Measurements from ENCODE around the gene POC5.
A peak's percentile ranks its signal among the peaks of the same experiment; 100 is the strongest.
"Not testable (repeated sequence)": the region's sequence is repeated elsewhere in the genome, so short reads cannot be mapped to it uniquely, and the experiment has no call there.

Gene POC5

GRCh38 chr5:75710637-75711036 lies 6.6 kb downstream of the POC5 start:
- no peak for DNase-seq

DNA sequence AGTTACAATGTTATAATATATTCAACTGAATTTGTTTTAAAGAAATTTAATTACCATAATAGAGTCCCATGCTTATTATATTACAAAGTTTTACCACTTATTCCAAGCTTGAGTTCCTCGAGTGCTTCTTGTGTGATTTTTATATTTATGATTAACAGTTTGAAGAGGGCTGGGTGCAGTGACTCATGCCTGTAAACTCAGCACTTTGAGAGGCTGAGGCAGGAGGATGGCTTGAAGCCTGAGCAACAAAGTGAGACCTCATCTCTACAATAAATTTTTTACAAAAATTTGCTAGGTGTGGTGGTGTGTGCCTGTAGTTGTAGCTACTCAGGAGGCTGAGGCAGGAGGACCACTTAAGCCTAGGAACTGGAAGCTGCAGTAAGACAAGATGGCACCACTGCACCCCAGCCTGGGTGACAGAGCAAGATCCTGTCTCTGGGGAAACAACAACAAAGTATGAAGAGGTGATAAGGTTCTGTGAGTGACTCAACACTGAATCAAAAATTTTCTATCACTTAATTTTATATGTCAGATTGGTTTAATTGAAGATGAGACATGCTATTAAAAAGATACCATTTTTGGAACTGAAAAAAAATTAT lies 9.2 kb downstream of the POC5 start:
- no peak for DNase-seq
- in situ Hi-C loops (cut with MboI; ENCODE audit: low pct_unique_long_range_greater_than_20kb, low sequenced_read_pairs), result no loop called here

More at GRCh38 chr5:75710637-75711036, 6.6 kb downstream of the POC5 start:
- in situ Hi-C loops (cut with MboI; ENCODE audit: low pct_unique_long_range_greater_than_20kb, low sequenced_read_pairs), result no loop called here

DNA sequence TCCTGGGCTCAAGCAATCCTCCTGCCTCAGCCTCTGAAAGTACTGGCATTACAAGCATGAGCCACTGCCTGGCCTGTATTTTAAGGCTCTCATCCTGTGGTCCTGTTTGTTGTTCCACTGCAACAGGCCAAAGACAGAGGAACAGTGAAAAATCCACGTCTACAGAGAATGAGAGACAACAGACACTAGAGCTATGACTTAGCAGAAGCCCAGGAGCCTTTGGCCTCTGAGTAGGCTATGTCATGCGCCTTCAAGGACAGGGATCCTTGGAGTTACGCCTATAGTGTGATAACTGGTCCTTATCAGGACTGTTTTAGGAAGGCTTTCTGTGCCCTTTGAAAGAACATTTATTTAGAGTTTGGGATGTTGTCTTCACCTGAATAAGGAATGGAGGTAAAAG lies 10.5 kb downstream of the POC5 start:
- DNase-seq, result no peak
- in situ Hi-C loops (cut with MboI; ENCODE audit: low pct_unique_long_range_greater_than_20kb, low sequenced_read_pairs), result no loop called here

- no peak for DNase-seq
- in situ Hi-C loops (cut with MboI; ENCODE audit: low pct_unique_long_range_greater_than_20kb, low sequenced_read_pairs), result no loop called here
These were observed 11.2 kb downstream of the POC5 start for GRCh38 chr5:75706016-75706415.

DNA sequence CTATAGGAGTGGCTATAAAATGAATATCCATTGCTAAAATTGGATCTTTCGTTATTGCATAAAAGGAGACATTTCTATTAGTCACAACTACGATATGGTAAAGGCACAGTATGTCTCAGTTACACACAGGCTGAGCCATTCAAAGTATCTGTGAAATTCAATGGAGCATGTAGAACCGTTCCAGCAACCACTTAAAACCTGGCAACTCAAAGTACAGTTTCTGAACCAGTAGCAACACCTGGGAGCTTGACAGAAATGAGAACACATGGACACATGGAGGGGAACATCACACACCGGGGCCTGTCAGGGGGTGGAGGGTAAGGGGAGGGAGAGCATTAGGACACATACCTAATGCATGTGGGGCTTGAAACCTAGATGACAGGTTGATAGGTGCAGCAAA lies 15.4 kb downstream of the POC5 start:
- in situ Hi-C loops (cut with MboI; ENCODE audit: low pct_unique_long_range_greater_than_20kb, low sequenced_read_pairs), result no loop called here
- no peak for DNase-seq

- DNase-seq; in situ Hi-C loops (cut with MboI; ENCODE audit: low pct_unique_long_range_greater_than_20kb, low sequenced_read_pairs): not testable (repeated sequence)
These were observed 21.5 kb downstream of the POC5 start for GRCh38 chr5:75695472-75696351.

GRCh38 chr5:75694781-75695180 lies 22.5 kb downstream of the POC5 start:
- no peak for DNase-seq
- in situ Hi-C loops (cut with MboI; ENCODE audit: low pct_unique_long_range_greater_than_20kb, low sequenced_read_pairs), result no loop called here

DNA sequence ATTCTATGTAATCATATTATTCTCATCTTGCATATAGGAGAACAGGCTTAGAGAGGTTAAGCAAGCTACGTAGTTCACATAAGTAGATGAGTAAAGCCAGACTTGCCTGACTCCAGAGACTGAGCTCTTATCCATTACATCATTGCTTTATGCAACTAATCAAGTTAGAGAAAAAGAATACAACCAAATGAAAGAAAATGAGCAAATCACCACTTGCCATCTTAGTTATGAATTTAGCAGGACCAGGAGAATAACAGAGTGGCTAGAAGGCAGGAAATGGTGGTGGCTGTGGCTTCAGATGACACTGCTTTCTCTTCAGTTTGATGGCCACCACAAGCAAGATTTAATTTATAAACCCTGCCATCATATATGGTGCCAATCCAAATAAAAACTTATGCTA lies 26.6 kb downstream of the POC5 start:
- no peak for DNase-seq
- in situ Hi-C loops (cut with MboI; ENCODE audit: low pct_unique_long_range_greater_than_20kb, low sequenced_read_pairs), result no loop called here

- in situ Hi-C loops (cut with MboI; ENCODE audit: low pct_unique_long_range_greater_than_20kb, low sequenced_read_pairs), result no loop called here
These were observed 30.8 kb downstream of the POC5 start for GRCh38 chr5:75686480-75686879.

DNA sequence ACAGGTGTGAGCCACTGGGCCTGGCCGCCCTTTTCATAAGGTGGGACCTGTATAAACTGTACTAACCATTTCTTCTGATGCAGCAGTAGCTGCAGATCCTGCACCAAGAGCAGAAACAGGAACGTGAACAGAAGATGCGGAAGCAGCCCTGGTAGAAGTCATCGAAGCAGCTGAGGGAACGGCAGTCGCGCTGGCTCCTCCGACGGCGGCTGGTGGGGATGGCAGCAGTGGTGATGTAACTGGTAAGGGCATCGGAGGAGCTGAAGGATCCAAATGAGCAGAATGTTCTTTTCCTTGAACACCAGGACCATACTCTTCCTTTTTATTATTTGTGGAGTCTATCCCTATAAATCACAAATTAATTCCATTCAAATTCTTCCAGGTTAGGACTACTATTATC lies 32.1 kb downstream of the POC5 start:
- in situ Hi-C loops (cut with MboI; ENCODE audit: low pct_unique_long_range_greater_than_20kb, low sequenced_read_pairs), result no loop called here
- no peak for DNase-seq

More at GRCh38 chr5:75686480-75686879, 30.8 kb downstream of the POC5 start:
- DNase-seq, result no peak

- in situ Hi-C loops (cut with MboI; ENCODE audit: low pct_unique_long_range_greater_than_20kb, low sequenced_read_pairs), result no loop called here
- peak; percentile 52 for DNase-seq
These were observed 36.0 kb downstream of the POC5 start for GRCh38 chr5:75681125-75681830.

GRCh38 chr5:75678155-75678554 lies 39.1 kb downstream of the POC5 start:
- in situ Hi-C loops (cut with MboI; ENCODE audit: low pct_unique_long_range_greater_than_20kb, low sequenced_read_pairs), result no loop called here
- DNase-seq, result peak; percentile 14

- in situ Hi-C loops (cut with MboI; ENCODE audit: low pct_unique_long_range_greater_than_20kb, low sequenced_read_pairs), result no loop called here
- no peak for DNase-seq
These were observed 39.6 kb downstream of the POC5 start for GRCh38 chr5:75677607-75678006.

- in situ Hi-C loops (cut with MboI; ENCODE audit: low pct_unique_long_range_greater_than_20kb, low sequenced_read_pairs), result no loop called here
- no peak for DNase-seq
These were observed 41.5 kb downstream of the POC5 start for GRCh38 chr5:75675783-75676182.

- no peak for DNase-seq
- in situ Hi-C loops (cut with MboI; ENCODE audit: low pct_unique_long_range_greater_than_20kb, low sequenced_read_pairs), result no loop called here
These were observed 44.6 kb downstream of the POC5 start for GRCh38 chr5:75672616-75673015.

- in situ Hi-C loops (cut with MboI; ENCODE audit: low pct_unique_long_range_greater_than_20kb, low sequenced_read_pairs), result no loop called here
- DNase-seq, result no peak
These were observed 45.7 kb downstream of the POC5 start for GRCh38 chr5:75671506-75671905.

DNA sequence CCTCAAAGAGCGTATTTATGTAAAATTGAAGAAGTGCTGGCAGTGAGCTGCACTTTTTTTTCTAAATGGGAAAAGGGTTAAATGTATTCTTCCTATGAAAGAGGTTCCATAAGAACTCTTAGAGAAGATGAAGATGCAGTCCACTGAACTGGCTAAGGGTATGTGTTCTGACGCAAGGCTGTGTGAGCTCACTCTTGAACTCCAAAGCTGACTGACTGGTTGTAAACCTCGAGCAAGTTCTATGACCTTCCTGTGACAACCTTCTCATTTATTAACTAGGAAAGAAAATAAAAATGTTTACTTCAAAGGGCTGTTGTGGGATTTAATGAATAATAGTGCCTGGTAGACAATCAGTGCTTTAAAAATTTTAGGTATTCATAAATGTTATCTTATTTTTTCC lies 46.7 kb downstream of the POC5 start:
- in situ Hi-C loops (cut with MboI; ENCODE audit: low pct_unique_long_range_greater_than_20kb, low sequenced_read_pairs), result no loop called here
- DNase-seq, result no peak

DNA sequence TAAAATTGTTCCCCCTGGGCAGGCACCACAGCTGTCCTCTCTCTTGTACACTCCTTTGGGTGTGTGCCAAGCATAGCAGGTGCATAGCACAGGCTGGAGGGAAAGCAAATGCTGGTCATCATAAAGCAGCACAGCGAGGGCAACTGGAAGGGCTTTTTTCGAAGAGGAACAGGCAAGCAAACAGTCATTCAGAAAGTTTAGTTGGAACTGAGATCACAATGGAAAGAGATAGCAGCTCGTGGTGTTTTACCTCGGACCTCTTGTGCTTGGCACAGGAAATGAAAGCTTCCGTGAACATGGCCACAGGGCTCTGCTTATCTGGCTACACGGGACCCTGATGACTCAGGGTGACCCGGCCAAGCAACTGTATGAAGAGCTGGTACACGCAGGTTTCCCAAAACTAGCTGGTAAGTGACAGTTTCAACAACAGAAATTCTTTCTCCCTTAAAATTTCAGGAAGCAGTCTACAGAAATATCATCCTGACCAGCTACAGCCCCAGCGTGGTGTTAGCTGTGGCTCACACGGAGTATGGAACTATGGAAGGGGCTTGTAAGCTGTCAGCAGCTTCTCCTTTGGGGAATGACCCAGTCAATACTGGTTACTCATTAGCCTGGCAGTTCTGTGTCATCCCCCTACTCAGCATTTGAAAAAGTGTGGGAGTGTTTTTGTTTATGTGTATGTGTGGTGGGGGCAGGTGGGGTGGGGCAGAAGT lies 48.1 kb downstream of the POC5 start:
- in situ Hi-C loops (cut with MboI; ENCODE audit: low pct_unique_long_range_greater_than_20kb, low sequenced_read_pairs), result no loop called here

DNA sequence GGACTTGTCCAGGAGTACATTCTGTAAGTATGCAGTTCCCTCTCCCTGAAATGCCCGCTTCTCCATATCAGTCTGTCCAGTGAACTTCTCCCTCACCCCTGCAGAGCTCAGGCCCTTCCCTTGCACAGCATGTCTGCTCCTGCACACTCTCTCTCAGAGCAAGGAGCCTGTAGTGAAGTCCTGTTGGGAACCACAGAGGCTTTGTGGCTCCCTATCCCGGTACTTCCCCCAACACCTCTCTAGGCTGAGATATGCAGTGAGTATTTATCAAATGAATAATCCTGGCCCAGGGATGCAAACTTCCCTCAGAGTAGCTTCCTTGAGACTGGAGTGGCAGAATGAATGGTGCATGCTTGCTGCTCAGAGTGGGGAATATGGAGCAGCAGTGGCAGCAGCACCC lies 48.8 kb downstream of the POC5 start:
- peak; percentile 5 for DNase-seq
- in situ Hi-C loops (cut with MboI; ENCODE audit: low pct_unique_long_range_greater_than_20kb, low sequenced_read_pairs), result no loop called here

More for the DNA sequence above, 48.1 kb downstream of the POC5 start:
- peak; percentile 73 for DNase-seq

Data from KBM-7 (cell line).